Activated CD8-positive, alpha-beta memory T cell treated with anti-CD3 and anti-CD28 coated beads, Interleukin-2, amount 50 U/mL, for 48 hours (primary cell): Measurements from ENCODE around the gene TBC1D17.

Experiments
- DNase-seq: peaks from one replicate; pipeline ENCODE4 v3.0.0-alpha.2; 2020

Gene TBC1D17

GRCh38 chr19:49879243-49879963, 1.9 kb downstream of the TBC1D17 start:
- DNase-seq: no peak

GRCh38 chr19:49880162-49880869, 2.8 kb downstream of the TBC1D17 start:
- DNase-seq: no peak

DNA sequence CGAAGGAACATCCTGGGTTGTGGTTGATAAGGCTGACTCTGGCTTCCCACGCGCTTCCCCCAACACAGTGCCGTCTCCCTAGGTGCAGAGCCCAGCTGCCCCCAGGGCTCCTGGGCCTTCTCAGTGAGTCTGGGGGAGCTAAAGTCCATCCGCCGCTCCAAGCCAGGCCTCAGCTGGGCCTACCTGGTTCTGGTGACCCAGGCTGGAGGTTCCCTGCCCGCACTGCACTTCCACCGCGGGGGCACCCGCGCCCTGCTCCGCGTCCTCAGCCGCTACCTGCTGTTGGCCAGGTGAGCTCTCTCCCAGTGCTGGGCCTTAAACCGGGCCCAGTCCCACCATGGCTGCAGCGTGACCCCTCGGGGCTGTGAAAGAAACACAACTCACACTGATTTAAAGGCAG, 3.7 kb downstream of the TBC1D17 start:
- no peak for DNase-seq

GRCh38 chr19:49881672-49882394, 4.3 kb downstream of the TBC1D17 start:
- no peak for DNase-seq

GRCh38 chr19:49882643-49883042, 5.1 kb downstream of the TBC1D17 start:
- no peak for DNase-seq

DNA sequence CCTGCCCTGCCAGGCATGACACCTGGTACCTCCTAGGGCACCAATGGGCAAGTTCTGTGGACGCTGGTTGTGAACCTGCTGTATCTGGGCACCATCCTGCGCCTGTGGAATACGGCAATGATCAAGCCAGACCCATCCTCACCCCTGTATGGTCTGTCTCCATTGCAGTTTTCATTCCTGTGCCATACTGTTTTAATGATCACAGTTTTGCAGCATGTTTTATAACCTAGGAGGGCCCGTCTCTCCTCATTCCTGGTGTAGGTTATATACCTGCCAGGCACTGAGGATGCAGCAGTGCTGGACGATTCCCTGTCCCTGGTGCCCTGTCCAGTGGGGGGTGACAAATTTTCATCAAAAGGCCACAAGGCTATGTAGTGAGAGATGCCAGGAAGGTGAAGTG, 5.6 kb downstream of the TBC1D17 start:
- DNase-seq: no peak

DNA sequence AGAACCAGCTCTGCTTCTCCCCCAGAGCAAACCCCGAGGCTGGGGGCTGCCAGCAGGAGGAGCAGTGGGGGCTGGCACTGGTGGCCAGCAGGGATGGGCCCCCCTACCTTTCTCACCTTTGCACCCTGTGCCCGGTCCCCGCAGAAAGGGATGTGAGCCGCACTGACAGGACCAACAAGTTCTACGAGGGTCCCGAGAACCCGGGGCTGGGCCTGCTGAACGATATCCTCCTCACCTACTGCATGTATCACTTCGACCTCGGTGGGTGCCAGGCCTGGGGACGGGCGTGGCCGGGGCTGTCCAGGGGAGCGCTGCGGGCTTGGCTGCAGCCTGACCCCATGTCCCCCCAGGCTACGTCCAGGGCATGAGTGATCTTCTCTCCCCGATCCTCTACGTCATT, 6.6 kb downstream of the TBC1D17 start:
- DNase-seq: no peak

DNA sequence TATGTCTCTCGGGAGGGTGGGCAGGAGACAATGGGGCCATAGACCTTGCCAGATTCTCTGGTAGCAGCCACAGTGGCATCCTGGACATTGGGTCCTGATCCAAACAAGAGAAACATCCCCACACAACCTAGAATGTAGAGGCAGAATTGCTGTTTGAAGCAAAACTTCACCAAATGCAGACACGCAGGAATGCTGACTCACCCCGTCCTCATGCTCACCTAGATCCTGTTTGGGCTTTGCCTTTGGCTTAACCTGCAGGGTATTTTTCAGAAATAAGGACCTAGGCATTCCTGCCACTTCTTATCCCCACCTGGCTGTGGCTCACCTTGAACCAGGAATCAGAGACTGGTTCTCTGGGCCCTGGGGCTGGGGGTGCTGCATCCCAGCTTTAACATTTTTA, 7.3 kb downstream of the TBC1D17 start:
- DNase-seq: no peak

GRCh38 chr19:49887037-49887664, 9.6 kb downstream of the TBC1D17 start:
- no peak for DNase-seq

DNA sequence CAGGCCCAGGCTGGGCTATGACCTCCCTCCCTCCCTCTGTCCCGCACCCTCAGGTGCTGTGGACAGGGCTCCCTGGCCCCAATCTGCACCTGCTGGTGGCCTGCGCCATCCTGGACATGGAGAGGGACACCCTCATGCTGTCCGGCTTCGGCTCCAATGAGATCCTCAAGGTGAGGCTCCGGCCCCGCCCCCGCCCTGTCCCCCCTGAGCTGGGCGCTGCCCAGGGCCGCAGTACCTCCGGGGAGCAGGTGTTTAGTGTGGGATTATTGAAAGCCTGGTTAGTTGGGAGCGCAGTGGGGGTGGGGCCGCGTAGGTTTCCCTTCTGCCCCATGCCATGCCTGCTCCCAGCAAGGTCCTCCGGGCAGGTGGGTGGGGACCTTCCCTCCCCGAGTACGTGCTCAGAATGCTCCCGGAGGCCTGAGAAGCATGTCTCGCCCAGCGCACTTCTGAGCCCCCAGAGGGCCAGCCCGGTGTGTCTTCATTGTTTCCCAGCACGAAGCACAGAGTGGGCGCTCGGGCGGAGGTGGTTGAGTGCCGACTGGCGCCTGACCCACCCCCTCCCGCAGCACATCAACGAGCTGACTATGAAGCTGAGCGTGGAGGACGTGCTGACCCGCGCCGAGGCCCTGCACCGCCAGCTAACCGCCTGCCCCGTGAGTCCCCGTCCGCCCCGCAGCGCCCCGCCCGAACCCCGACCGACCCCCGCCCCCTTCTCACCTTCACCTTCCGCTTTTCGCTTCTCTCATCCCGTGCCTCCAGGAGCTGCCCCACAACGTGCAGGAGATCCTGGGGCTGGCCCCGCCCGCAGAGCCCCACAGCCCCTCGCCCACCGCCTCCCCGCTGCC, 10.4 kb downstream of the TBC1D17 start:
- no peak for DNase-seq

DNA sequence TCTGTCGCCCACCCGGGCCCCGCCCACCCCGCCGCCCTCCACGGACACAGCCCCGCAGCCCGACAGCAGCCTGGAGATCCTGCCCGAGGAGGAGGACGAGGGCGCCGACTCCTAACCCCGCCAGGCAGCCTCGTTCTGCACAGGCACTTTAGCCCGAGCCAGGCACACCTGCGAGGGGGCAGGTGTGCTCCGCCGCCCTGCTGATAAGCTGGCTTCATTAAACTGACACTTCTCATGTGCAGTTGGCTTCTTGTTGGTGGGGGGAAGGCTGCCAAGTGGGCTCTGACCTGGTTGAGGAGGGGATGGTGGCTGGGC, 11.0 kb downstream of the TBC1D17 start:
- no peak for DNase-seq

- DNase-seq: no peak
Observed at GRCh38 chr19:49889038-49889686, 11.7 kb downstream of the TBC1D17 start.

DNA sequence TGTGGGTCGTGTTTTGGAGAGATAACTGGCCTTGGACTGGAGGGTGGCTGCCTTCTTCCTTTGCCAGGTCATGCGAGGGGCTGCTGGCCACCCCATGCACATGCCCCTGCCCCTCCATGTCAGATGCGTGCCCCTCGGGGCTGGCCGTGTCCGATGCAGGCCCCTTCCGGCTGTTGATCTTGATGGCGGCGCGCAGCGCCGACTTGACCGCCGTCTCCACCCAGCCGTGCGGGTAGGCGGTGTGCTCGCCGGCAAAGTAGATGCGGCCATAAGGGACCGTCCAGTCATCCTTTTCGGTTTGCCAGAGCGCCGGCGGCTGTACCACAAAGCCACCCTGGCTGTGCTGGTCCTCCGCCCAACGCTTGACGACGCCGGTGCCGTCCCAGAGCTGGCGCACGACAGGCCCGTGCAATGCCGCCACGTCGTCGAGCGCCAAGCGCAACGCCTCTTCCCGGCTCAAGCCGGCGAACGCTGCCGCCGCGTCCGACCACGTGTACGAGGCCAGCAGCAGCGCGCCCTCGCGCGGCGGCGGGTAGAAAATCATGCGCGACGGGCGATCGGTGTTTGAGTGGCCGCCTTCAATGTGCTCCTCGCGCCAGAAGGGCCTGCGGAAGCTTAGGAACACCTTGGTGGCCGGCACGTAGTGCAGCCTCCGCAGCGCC, 12.3 kb downstream of the TBC1D17 start:
- peak; percentile 89 for DNase-seq

DNA sequence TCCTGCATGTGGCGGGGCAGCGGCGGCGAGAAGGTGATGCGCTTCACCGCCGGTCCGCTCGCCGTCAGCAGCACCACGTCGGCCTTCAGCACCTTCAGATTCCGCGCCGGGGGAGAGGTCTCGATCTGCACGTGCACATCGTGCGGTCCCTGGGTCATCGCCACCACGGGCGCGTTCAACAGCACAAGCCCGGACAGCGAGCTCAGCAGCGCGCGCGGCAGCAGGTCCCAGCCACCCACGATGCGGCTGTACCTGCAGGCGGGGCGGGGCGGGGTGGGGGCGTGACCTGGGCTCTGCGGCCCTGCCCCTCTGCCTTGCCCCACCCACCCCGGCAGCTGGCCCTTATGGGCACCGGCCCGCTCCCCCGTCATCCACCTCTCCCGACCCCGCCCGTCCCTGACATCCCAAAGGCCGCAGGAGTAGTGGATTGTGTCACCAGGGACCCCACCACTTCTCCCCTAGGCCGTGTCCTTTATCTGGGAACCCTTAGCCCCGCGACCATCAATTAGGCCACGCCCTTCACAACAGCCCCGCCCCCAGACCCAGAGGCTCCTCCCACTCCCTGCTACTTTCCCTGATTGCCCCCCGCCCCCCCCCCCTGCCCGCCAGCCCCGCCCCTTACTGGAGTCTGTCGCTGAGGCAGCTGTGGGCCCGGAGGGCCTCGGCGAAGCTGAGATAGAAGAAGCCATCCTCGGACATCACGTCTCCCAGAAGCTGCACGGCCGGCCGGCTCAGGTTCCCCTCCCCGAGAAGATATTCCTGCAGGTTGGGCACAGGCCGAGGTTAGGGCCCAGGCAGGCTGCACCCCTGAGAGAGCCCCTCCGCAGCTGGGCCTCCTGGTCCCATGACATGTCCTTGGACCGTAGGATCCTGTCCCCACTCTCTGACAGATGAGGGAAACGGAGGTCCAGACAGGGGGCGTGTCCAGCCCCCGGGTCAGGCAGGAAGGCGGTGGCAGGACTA, 13.1 kb downstream of the TBC1D17 start:
- peak; percentile 84 for DNase-seq

- DNase-seq: no peak
Observed at GRCh38 chr19:49891393-49891792, 13.9 kb downstream of the TBC1D17 start.

DNA sequence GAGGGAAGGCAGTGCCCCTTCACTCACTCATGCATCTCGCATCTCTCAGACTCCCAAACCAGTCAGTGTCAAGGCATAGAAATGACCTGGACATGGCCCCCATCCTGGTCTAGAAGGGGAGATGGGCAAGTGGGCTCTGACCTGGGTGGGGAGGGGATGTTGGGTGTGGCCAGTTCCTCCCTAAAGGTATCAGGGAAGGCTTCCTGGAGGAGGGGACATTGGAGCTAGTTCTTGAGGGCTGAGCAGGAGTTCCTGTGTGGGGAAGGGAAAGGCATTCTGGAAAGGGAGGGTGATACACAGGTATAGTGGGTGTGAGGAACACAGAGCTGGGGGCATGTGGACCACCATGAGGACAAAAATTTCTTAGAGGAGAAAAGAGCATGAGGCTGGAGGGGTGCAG, 15.2 kb downstream of the TBC1D17 start:
- DNase-seq: no peak

- DNase-seq: no peak
Observed at GRCh38 chr19:49894011-49894664, 16.6 kb downstream of the TBC1D17 start.

DNA sequence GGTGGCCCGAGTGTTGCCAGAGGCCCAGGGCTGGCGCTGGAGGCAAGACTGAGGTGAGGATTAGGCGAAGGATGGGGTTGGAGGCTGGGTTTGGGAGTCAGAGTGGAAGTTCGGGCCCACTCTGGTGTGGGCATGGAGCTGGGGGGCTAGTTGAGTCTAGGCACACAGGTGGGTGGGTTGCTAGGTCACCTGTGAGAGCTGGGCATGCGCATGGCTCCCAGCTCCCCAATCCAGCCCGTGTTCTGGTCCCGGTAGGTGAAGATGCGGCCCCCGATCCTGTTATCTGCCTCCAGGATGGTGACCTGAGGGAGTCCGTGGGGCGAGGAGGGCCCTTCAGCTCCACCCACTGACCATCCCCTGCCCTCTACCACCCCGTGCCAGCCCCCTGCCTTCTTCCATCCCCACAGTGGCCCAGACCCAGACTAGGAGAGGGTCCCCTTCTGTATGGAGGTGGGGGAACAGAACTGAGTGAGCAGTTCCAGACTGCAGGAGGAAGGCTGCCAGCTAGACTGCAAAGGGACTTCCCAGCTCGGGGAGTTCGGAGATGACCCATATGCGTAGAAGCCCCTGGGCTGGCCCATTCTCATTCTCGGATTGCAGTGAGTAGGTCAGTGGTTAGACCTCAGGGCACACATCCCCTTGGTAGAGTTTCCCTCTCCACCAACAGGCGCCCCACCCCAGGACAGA, 17.5 kb downstream of the TBC1D17 start:
- peak; percentile 80 for DNase-seq
